Gastroesophageal sphincter (tissue), 4 donors: ENCODE measurements around the gene KRTAP9-2. TPM values are rescaled to one million over a fixed set of nuclear protein-coding genes. Genes with fewer than 3 reads are reported as not detected.
"Not testable (repeated sequence)": the region's sequence is repeated elsewhere in the genome, so short reads cannot be mapped to it uniquely, and the experiment has no call there.

Experiments
- ATAC-seq: fragments of 150-250 bp; one replicate; pipeline ENCODE4 v1.9.1; 2016; ENCODE audit warnings: mild to moderate bottlenecking, moderate library complexity
- H3K27ac ChIP-seq, 4 donors: fragments of 200-600 bp; sonication (generic) in 3 of 4; 1 replicate in 3 of 4; 2 replicates in 1 of 4; pipeline ENCODE4 v1.5.1; 2016 to 2019
- H3K27me3 ChIP-seq: fragments of 200-600 bp; sonication (generic); one replicate; pipeline ENCODE4 v1.5.1; 2019
- H3K36me3 ChIP-seq, 2 donors: fragments of 200-600 bp; sonication (generic); one replicate each; pipeline ENCODE4 v1.5.1; 2019; ENCODE audit warnings: control low read depth in 1 of 2
- H3K4me1 ChIP-seq, 3 donors: fragments of 200-600 bp; sonication (generic); 1 replicate in 2 of 3; 2 replicates in 1 of 3; pipeline ENCODE4 v1.5.1; 2016 to 2019; ENCODE audit warnings: control low read depth in 2 of 3
- H3K4me3 ChIP-seq, 2 donors: fragments of 200-600 bp; sonication (generic); one replicate each; pipeline ENCODE4 v1.5.1; 2019; ENCODE audit warnings: mild to moderate bottlenecking in 1 of 2, moderate library complexity in 1 of 2
- H3K9me3 ChIP-seq, 3 donors: fragments of 200-600 bp; sonication (generic); one replicate each; pipeline ENCODE4 v1.5.1; 2017 to 2019; ENCODE audit warnings: control low read depth in 2 of 3
- EP300 ChIP-seq: sonication (generic); formaldehyde crosslinking; IDR thresholded peaks from one replicate; pipeline ENCODE4 v1.6.1; 2017; ENCODE audit warnings: antibody characterized with exemption, mild to moderate bottlenecking
- POLR2A ChIP-seq, 2 donors: fragments of 450-650 bp; IDR thresholded peaks; one replicate each; pipeline ENCODE4 v1.6.1; 2017; ENCODE audit warnings: antibody characterized with exemption in 2 of 2, mild to moderate bottlenecking in 2 of 2, moderate library complexity in 1 of 2
- POLR2AphosphoS5 ChIP-seq: sonication (generic); formaldehyde crosslinking; IDR thresholded peaks from one replicate; pipeline ENCODE4 v1.6.1; 2017; ENCODE audit warnings: antibody characterized with exemption
- WGBS, 2 donors: methylation state at CpG; one replicate each; pipeline ENCODE4 v1.1.5; 2018; ENCODE audit warnings: low coverage in 1 of 2; 5-methylcytosine and 5-hydroxymethylcytosine counted together
- total RNA-seq, 4 donors: library from RNA; depleted of rRNA; stranded (reverse); fragments of >200 nt; gene quantifications; one replicate each; pipeline ENCODE4 v1.1.0, GENCODE V29; 2016
- TF ChIP-seq, protein P1 (sequence below), 4 experiments: fragments of 200-600 bp in 2 of 4; fragments of 450-650 bp in 2 of 4; sonication (generic) in 1 of 4; IDR thresholded peaks; one replicate each; pipeline ENCODE4 v1.5.1; 2017 to 2019; ENCODE audit warnings: antibody characterized with exemption in 4 of 4, mild to moderate bottlenecking in 2 of 4, moderate library complexity in 2 of 4

KRTAP9-2 gene
- total RNA-seq, 4 donors from 2014 or later = not detected

DNA sequence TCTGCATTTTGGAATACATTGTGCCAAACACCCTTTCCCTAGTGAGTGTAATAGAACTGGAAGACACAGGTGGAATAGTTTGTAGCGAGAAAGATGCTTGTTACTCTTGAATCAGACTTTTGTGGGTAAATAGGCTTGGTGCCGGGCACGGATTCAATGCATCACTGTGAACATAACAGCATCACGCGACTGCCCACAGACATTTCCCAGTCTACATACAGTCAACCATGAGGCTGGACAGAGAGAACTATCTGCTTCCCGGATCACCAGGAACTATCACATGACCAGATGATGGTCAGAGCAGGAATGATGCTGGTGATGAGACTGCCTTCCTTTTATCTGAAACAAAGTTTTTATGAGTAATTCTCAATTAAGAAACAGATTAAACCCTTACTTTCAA lies 397 bp upstream of the KRTAP9-2 start:
- no peak overlapping the region for H3K27ac ChIP-seq
- no peak for ATAC-seq
- H3K4me3 ChIP-seq = no peak overlapping the region
- 87 to 97% methylated on average over 4 to 6 of the region's 6 CpGs for WGBS, 2 donors
- H3K9me3 ChIP-seq = peaks cover 0 to 2% (median 0%) of the 10 kb centered on the region in 3 donors
- H3K4me1 ChIP-seq = no peaks in the 10 kb centered on the region
- TF ChIP-seq, protein P1, sequence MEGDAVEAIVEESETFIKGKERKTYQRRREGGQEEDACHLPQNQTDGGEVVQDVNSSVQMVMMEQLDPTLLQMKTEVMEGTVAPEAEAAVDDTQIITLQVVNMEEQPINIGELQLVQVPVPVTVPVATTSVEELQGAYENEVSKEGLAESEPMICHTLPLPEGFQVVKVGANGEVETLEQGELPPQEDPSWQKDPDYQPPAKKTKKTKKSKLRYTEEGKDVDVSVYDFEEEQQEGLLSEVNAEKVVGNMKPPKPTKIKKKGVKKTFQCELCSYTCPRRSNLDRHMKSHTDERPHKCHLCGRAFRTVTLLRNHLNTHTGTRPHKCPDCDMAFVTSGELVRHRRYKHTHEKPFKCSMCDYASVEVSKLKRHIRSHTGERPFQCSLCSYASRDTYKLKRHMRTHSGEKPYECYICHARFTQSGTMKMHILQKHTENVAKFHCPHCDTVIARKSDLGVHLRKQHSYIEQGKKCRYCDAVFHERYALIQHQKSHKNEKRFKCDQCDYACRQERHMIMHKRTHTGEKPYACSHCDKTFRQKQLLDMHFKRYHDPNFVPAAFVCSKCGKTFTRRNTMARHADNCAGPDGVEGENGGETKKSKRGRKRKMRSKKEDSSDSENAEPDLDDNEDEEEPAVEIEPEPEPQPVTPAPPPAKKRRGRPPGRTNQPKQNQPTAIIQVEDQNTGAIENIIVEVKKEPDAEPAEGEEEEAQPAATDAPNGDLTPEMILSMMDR (IDR thresholded peaks at IDR 0.05) = no peak
- TF ChIP-seq POLR2AphosphoS5 (no peak), EP300 (no peak), POLR2A (IDR thresholded peaks at IDR 0.05) (no peak)
- H3K27me3 ChIP-seq = peaks cover 14% of the 10 kb centered on the region
- no peaks in the 10 kb centered on the region for H3K36me3 ChIP-seq

DNA sequence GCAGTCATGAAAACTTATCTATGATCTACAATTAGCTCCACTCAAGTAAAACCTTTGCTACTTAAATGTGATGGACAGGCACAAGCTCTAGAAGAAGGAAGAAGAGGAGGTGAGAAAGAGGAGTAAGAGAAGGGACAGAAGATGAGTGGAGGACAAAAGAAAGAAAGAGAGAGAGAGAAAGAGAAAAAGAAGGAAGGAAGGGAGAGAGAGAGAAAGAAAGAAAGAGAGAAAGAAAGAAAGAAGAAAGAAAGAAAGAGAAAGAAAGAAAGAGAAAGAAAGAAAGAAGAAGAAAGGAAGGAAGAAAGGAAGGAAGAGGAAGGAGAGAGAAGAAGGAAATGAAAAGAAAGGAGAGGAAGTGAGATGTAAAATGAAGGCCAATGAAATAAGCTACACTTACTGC lies 3.6 kb downstream of the KRTAP9-2 start:
- no peak for ATAC-seq
- no peak overlapping the region for H3K27ac ChIP-seq
- no peaks in the 10 kb centered on the region for H3K4me1 ChIP-seq
- H3K9me3 ChIP-seq = no peaks in the 10 kb centered on the region
- peaks cover 36% of the 10 kb centered on the region for H3K27me3 ChIP-seq
- H3K4me3 ChIP-seq = no peak overlapping the region
- no peaks in the 10 kb centered on the region for H3K36me3 ChIP-seq
- no peak for TF ChIP-seq EP300
- TF ChIP-seq, protein P1 (IDR thresholded peaks at IDR 0.05) = no peak
- no peak for TF ChIP-seq POLR2A (IDR thresholded peaks at IDR 0.05)
- TF ChIP-seq POLR2AphosphoS5 = no peak

DNA sequence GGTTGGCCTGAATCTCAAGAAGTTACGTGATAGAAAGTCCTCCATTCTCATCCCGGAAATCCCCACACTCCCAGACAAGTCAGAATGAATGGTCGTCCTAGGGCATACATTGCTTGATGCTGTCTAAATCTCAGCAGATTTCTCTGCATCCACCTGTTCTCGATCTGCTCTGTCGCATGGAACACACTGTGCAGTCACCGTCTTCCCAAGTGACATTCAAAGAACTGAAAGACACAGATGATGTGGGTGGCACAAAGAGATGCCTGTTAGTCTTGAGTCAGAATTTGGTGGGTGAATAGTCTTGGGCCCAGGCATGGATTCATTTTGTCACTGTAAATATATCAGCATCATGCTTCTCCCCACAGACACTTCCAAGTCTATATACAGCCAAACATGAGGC lies 5.3 kb downstream of the KRTAP9-2 start:
- Histone ChIP-seq H3K4me3 (no peak overlapping the region), H3K27ac (no peak overlapping the region), H3K9me3 (no peaks in the 10 kb centered on the region), H3K36me3 (no peaks in the 10 kb centered on the region), H3K4me1 (no peaks in the 10 kb centered on the region), H3K27me3 (peaks cover 31% of the 10 kb centered on the region)
- no peak for ATAC-seq
- TF ChIP-seq, protein P1 (IDR thresholded peaks at IDR 0.05) = no peak
- no peak for TF ChIP-seq EP300
- TF ChIP-seq POLR2AphosphoS5 = no peak
- TF ChIP-seq POLR2A (IDR thresholded peaks at IDR 0.05) = no peak
- 77 to 87% methylated on average over 4 to 6 of the region's 6 CpGs for WGBS, 2 donors

DNA sequence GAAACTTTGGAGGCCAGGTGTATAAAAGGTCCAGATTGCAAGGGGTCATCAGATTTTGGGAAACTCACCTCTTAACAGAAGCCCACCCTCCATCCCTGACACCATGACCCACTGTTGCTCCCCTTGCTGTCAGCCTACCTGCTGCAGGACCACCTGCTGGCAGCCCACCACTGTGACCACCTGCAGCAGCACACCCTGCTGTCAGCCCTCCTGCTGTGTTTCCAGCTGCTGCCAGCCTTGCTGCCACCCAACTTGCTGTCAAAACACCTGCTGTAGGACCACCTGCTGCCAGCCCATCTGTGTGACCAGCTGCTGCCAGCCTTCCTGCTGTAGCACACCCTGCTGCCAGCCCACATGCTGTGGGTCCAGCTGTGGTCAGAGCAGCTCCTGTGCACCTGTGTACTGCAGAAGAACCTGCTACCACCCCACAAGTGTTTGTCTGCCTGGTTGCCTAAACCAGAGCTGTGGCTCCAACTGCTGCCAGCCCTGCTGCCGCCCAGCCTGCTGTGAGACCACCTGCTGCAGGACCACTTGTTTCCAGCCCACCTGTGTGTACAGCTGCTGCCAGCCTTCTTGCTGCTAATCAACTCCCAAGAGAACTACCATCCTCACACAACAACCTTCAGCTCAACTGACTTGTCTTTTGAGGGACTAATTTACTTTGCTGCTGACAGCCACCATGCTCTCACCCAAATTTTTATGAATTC lies 6.1 kb downstream of the KRTAP9-2 start, which contains the start of gene KRTAP9-3:
TSS of gene KRTAP9-3 (plus strand) at position 51 of the 707 bp plus-strand sequence. CDS start at position 104, 53 bp downstream.
- not testable (repeated sequence) for H3K4me1 ChIP-seq, H3K27ac ChIP-seq, ATAC-seq, H3K4me3 ChIP-seq, H3K9me3 ChIP-seq, H3K36me3 ChIP-seq
- H3K27me3 ChIP-seq = peaks cover 31% of the 10 kb centered on the region
- no CpG with 5 or more reads among the region's 1 CpG for WGBS, 2 donors

- H3K27me3 ChIP-seq = peaks cover 32% of the 10 kb centered on the region
- not testable (repeated sequence) for H3K4me3 ChIP-seq, H3K9me3 ChIP-seq, H3K27ac ChIP-seq, ATAC-seq, H3K36me3 ChIP-seq, H3K4me1 ChIP-seq
- WGBS, 2 donors = 54 to 60% methylated on average over 4 of the region's 4 CpGs
These were observed 10.7 kb downstream of the KRTAP9-2 start for GRCh38 chr17:41237116-41237515.

- H3K27ac ChIP-seq, H3K4me1 ChIP-seq, H3K36me3 ChIP-seq, H3K4me3 ChIP-seq, ATAC-seq, H3K9me3 ChIP-seq: not testable (repeated sequence)
- H3K27me3 ChIP-seq = peaks cover 23% of the 10 kb centered on the region
- WGBS, 2 donors = 33% methylated on average over 1 of the region's 3 CpGs; no CpG with 5 or more reads in 1 of the 2 donors
These were observed 11.5 kb downstream of the KRTAP9-2 start, which contains the start of gene KRTAP9-8 for GRCh38 chr17:41237949-41238437. KRTAP9-8 (plus strand) TSS chr17:41237999; CDS start chr17:41238052, 53 bp downstream.

DNA sequence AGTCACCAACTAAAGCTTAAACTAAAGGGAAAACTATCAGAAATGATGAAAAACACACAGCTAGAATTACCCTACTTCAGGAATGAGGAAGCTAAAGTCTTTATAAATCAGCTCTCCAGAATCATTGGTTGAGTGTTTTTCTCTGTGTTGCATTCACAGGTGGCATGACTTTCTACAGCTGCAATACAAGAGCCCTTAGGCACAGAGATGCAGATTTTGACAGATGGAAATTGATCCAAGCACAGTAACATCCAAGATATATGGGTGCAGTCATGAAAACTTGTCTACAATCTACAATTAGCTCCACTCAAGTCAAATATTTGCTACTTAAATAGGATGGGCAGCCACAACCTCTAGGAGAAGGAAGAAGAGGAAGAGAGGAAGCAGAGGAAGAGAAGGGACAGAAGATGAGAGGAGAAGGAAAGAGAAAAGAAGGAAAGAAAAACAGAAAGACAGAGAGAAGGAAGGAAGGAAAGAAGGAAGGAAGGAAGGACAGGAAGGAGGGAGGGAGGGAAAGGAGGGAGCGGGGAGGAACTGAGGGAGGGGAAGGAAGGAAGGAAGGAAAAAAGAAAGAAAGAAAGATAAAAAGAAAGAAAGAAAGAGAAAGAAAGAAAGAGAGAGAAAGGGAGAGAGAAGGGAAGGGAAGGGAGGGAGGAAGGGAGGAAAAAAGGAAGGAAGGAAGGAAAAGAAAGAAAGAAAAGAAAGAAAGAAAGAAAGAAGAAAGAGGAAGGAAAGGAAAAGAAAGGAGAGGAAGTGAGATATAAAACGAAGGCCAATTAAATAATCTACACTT lies 20.7 kb downstream of the KRTAP9-2 start:
- H3K4me1 ChIP-seq, H3K36me3 ChIP-seq, H3K27ac ChIP-seq, ATAC-seq, H3K9me3 ChIP-seq, H3K4me3 ChIP-seq: not testable (repeated sequence)
- H3K27me3 ChIP-seq = peaks cover 10% of the 10 kb centered on the region
- 43 to 50% methylated on average over 1 to 2 of the region's 2 CpGs for WGBS, 2 donors

GRCh38 chr17:41249637-41250240 lies 23.3 kb downstream of the KRTAP9-2 start, which contains the start of gene KRTAP9-4:
KRTAP9-4 (plus strand) TSS chr17:41249687; CDS start chr17:41249721, 34 bp downstream.
- peaks cover 20% of the 10 kb centered on the region for H3K27me3 ChIP-seq
- WGBS, 2 donors = no CpG with 5 or more reads among the region's 2 CpGs
- not testable (repeated sequence) for ATAC-seq

More at GRCh38 chr17:41249637-41250240, 23.3 kb downstream of the KRTAP9-2 start, which contains the start of gene KRTAP9-4:
- H3K4me1 ChIP-seq, H3K36me3 ChIP-seq, H3K27ac ChIP-seq, H3K4me3 ChIP-seq, H3K9me3 ChIP-seq: not testable (repeated sequence)
